B cell (primary cell): ENCODE measurements around the gene AP2B1. TPM values are rescaled to one million over a fixed set of nuclear protein-coding genes. Genes with fewer than 3 reads are reported as not detected.

ENCODE experiments used
- ATAC-seq: fragments of 200-7000 bp; cut with Tn5 transposase; one replicate; pipeline ENCODE4 v1.10.0; 2021; ENCODE audit warnings: low read depth, mild to moderate bottlenecking, moderate number of reproducible peaks, moderate library complexity
- CTCF ChIA-PET: fragments of 350-600 bp; sonication (Branson Sonifier 250); formaldehyde crosslinking; loops from one replicate; lab custom pipeline; 2021; ENCODE audit warnings: antibody characterized with exemption, inconsistent platforms; lab: Charles Lee
- POLR2A ChIA-PET: fragments of 350-600 bp; sonication (Branson Sonifier 250); formaldehyde crosslinking; loops from one replicate; lab custom pipeline; 2021; ENCODE audit warnings: antibody characterized with exemption; lab: Charles Lee
- DNase-seq: peaks from one replicate; pipeline ENCODE4 v3.0.0; 2013
- H2AFZ ChIP-seq: 2 replicates; pipeline ENCODE4 v1.6.1; 2012; ENCODE audit warnings: mild to moderate bottlenecking, low read depth, low read length; ENCODE audit not compliant: insufficient read depth, poor library complexity, severe bottlenecking
- H3K27ac ChIP-seq, 2 donors: 1 replicate in 1 of 2; 2 replicates in 1 of 2; pipeline ENCODE4 v1.5.1; 2012 to 2013; ENCODE audit warnings: low read length in 2 of 2, mild to moderate bottlenecking in 2 of 2, moderate library complexity in 1 of 2
- H3K27me3 ChIP-seq, 4 experiments: fragments of 200-600 bp in 1 of 4; sonication (generic) in 1 of 4; replicated peaks in 1 of 4; 1 replicate in 2 of 4; 2 replicates in 2 of 4; pipeline versions ENCODE4 v1.6.1 to v1.7.0; 2013 to 2016; ENCODE audit warnings: low read length in 3 of 4, mild to moderate bottlenecking in 2 of 4, mixed read lengths in 1 of 4, moderate library complexity in 1 of 4; ENCODE audit not compliant: insufficient read depth in 4 of 4, control insufficient read depth in 3 of 4; ENCODE audit errors: control extremely low read depth in 1 of 4
- H3K36me3 ChIP-seq, 2 experiments: replicated peaks in 1 of 2; 1 replicate in 1 of 2; 2 replicates in 1 of 2; pipeline versions ENCODE4 v1.6.1 to v1.7.1; 2013; ENCODE audit warnings: low read length in 1 of 2; ENCODE audit not compliant: insufficient read depth in 2 of 2, control insufficient read depth in 1 of 2; ENCODE audit errors: control extremely low read depth in 1 of 2, extremely low read depth in 1 of 2
- H3K4me1 ChIP-seq, 2 donors: fragments of 200-600 bp in 1 of 2; sonication (generic) in 1 of 2; 1 replicate in 1 of 2; 2 replicates in 1 of 2; pipeline versions ENCODE4 v1.5.1 to v1.6.1; 2013 to 2017; ENCODE audit warnings: low read length in 2 of 2; ENCODE audit not compliant: control insufficient read depth in 2 of 2, insufficient read depth in 2 of 2
- H3K4me2 ChIP-seq: replicated peaks from 2 replicates; pipeline ENCODE3; 2012; ENCODE audit warnings: mild to moderate bottlenecking, low read depth, low read length; ENCODE audit not compliant: poor library complexity, severe bottlenecking
- H3K4me3 ChIP-seq, 5 experiments: fragments of 200-600 bp in 1 of 5; sonication (generic) in 1 of 5; 1 replicate in 3 of 5; 2 replicates in 2 of 5; pipeline versions ENCODE4 v1.5.1 to v1.7.0; 2011 to 2016; ENCODE audit warnings: low read length in 4 of 5, mild to moderate bottlenecking in 4 of 5, low read depth in 2 of 5, control low read depth in 1 of 5, moderate library complexity in 1 of 5; ENCODE audit not compliant: insufficient read depth in 1 of 5; ENCODE audit errors: control extremely low read depth in 1 of 5, extremely low read depth in 1 of 5
- H3K79me2 ChIP-seq: fragments of 200-600 bp; sonication (generic); one replicate; pipeline ENCODE4 v1.6.0; 2016; ENCODE audit warnings: low read length; ENCODE audit not compliant: control insufficient read depth, insufficient read depth
- H3K9ac ChIP-seq: fragments of 200-600 bp; sonication (generic); 2 replicates; pipeline ENCODE4 v1.6.1; 2017; ENCODE audit warnings: mild to moderate bottlenecking, low read length, moderate library complexity
- H3K9me3 ChIP-seq, 3 donors: one replicate each; pipeline versions ENCODE4 v1.6.1 to v1.7.1; 2013; ENCODE audit warnings: low read length in 2 of 3; ENCODE audit not compliant: control insufficient read depth in 2 of 3, insufficient read depth in 1 of 3; ENCODE audit errors: control extremely low read depth in 1 of 3
- H4K20me1 ChIP-seq: 2 replicates; pipeline ENCODE4 v1.6.0; 2012; ENCODE audit warnings: mild to moderate bottlenecking, low read length; ENCODE audit not compliant: insufficient read depth, control insufficient read depth, poor library complexity, severe bottlenecking
- H3K27ac Mint-ChIP-seq: one replicate; pipeline ENCODE4 v1.8.0; 2021; ENCODE audit warnings: mixed read lengths
- H3K27me3 Mint-ChIP-seq: one replicate; pipeline ENCODE4 v1.8.0; 2021; ENCODE audit warnings: mixed read lengths
- H3K4me1 Mint-ChIP-seq: one replicate; pipeline ENCODE4 v1.8.0; 2021; ENCODE audit warnings: mixed read lengths
- H3K4me3 Mint-ChIP-seq: one replicate; pipeline ENCODE4 v1.8.0; 2021; ENCODE audit warnings: mixed read lengths
- H3K9me3 Mint-ChIP-seq: one replicate; pipeline ENCODE4 v1.8.0; 2022; ENCODE audit warnings: mixed read lengths; ENCODE audit not compliant: insufficient read depth
- EZH2 ChIP-seq: IDR thresholded peaks from 2 replicates; pipeline ENCODE4 v1.6.1; 2012; ENCODE audit warnings: borderline replicate concordance, low read depth, mild to moderate bottlenecking, moderate library complexity, low read length; ENCODE audit not compliant: insufficient read depth, poor library complexity, severe bottlenecking
- WGBS: methylation state at CpG from one replicate; pipeline ENCODE4 v1.1.5; 2013; ENCODE audit warnings: missing lambda C conversion rate; ENCODE audit not compliant: insufficient coverage; 5-methylcytosine and 5-hydroxymethylcytosine counted together
- intact Hi-C: fragments of 100-400 bp; cut with micrococcal nuclease; formaldehyde crosslinking; loops from one replicate; pipeline ENCODE4 v1.10.0; 2022
- polyA plus RNA-seq: library from polyadenylated mRNA; depleted of rRNA; stranded (reverse); fragments of >200 nt; gene quantifications from 2 replicates; pipeline ENCODE4 v1.2.3, GENCODE V29; 2012
- total RNA-seq, 2 donors: library from RNA; stranded (reverse); fragments of 120-200 nt in 1 of 2; gene quantifications; 1 replicate in 1 of 2; 2 replicates in 1 of 2; pipeline versions ENCODE4 v1.2.3 to v1.2.4, GENCODE V29; 2013 to 2022
- TF ChIP-seq, protein P1 (sequence below): fragments of 200-600 bp; IDR thresholded peaks from one replicate; pipeline ENCODE4 v1.8.0; 2022; ENCODE audit warnings: antibody characterized with exemption, mild to moderate bottlenecking

AP2B1 gene
- total and polyA plus RNA-seq, 2 donors (not counting 1 experiment from before 2014, with no cell fraction given): 33.1 to 123 TPM

DNA sequence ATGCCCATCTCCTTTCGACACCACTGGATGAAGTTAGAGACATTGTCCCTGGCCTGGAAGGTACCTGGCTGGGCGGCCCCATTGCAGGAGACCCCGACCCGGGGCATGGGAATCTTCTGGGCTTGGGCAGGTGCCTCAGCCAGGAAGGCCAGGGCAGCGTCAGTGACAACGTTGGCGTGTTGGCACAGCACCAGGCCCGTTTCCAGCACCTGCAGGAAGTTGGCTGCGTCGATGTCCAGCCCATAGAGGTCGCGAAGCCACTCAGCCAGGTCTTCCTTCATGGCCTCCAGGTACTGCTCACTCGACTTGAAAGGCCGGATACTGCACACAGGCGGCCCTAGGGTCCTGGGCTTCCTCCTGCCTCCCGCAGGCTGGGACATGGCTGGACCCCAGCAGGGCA, 165.3 kb downstream of the AP2B1 start:
- ATAC-seq: no peak
- no peaks in the 10 kb centered on the region for H3K79me2 ChIP-seq
- H3K9ac ChIP-seq: no peak overlapping the region
- 44% methylated on average over 16 of the region's 16 CpGs for WGBS
- Mint-ChIP-seq H3K4me1 (peaks cover 12% of the 10 kb centered on the region), H3K27ac (no peak overlapping the region), H3K9me3 (no peaks in the 10 kb centered on the region), H3K4me3 (no peak overlapping the region), H3K27me3 (peaks cover 49% of the 10 kb centered on the region)
- H3K27me3 ChIP-seq: peaks cover 0 to 49% (median 23%) of the 10 kb centered on the region in 4 experiments
- H3K27ac ChIP-seq: no peak overlapping the region
- H3K9me3 ChIP-seq: peaks cover 0 to 6% (median 0%) of the 10 kb centered on the region in 3 donors
- H4K20me1 ChIP-seq: no peaks in the 10 kb centered on the region
- intact Hi-C loops: no loop called here
- peaks cover 4 to 10% of the 10 kb centered on the region in 2 donors for H3K4me1 ChIP-seq
- no peak overlapping the region for H3K4me2 ChIP-seq
- no peak overlapping the region for H3K4me3 ChIP-seq
- no peak for DNase-seq
- CTCF ChIA-PET: interaction anchor here (3.1 kb wide), 1 partner anchor 11 kb away, joined by 12 read pairs; no protein-coding TSS in a partner anchor
- H2AFZ ChIP-seq: no peak overlapping the region
- H3K36me3 ChIP-seq: no peaks in the 10 kb centered on the region
- POLR2A ChIA-PET: no interaction called here
- TF ChIP-seq EZH2: no peak
- TF ChIP-seq, protein P1, sequence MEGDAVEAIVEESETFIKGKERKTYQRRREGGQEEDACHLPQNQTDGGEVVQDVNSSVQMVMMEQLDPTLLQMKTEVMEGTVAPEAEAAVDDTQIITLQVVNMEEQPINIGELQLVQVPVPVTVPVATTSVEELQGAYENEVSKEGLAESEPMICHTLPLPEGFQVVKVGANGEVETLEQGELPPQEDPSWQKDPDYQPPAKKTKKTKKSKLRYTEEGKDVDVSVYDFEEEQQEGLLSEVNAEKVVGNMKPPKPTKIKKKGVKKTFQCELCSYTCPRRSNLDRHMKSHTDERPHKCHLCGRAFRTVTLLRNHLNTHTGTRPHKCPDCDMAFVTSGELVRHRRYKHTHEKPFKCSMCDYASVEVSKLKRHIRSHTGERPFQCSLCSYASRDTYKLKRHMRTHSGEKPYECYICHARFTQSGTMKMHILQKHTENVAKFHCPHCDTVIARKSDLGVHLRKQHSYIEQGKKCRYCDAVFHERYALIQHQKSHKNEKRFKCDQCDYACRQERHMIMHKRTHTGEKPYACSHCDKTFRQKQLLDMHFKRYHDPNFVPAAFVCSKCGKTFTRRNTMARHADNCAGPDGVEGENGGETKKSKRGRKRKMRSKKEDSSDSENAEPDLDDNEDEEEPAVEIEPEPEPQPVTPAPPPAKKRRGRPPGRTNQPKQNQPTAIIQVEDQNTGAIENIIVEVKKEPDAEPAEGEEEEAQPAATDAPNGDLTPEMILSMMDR: no peak

DNA sequence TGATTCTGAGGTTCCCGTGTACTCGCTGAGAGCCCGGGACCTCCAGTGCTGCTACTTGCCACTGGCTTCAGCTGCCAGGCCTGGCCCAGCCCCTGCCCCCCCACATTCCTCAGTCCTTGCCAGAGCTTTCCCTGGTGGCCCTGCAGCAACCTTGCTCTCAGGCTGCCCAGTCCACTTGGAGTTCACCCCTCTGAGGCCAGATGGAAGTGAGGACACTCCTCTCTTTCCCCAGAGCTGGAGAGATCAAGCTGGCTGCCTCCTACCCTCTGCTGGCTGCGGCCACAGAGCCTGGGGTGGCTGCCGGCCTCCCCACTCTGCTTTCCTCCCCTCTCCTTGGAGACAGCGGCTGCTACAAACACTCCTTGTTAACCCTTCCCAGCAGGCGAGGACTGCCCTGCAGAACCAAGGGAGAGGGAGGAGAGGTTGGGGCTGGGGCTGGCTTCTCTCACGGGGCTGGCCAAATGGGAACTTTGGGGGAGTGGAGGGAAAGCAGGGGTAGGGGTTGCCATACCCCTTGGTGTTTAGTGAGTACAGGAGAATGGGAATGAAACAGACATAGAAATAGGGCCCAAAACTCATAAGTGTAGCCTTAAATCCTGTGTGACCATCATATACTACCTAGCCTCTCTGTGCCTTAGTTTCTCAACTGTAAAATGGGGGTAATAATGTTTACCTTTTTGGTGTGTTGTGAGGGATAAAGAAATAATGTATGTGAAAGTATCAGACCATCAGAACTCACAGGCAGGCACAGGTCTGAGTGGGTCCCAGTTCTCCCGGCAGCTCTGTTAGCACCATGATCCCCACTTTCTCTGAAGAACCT, 166.0 kb downstream of the AP2B1 start, which contains the start of gene GAS2L2:
Gene GAS2L2, minus strand, starts transcription at position 295 of the 820 bp plus-strand sequence. CDS start 389 bp downstream, outside the sequence.
- H3K27me3 ChIP-seq: peaks cover 0 to 43% (median 20%) of the 10 kb centered on the region in 4 experiments
- ChIA-PET CTCF (no interaction called here), POLR2A (no interaction called here)
- peaks cover 4 to 10% of the 10 kb centered on the region in 2 donors for H3K4me1 ChIP-seq
- H3K9me3 ChIP-seq: no peaks in the 10 kb centered on the region
- Mint-ChIP-seq H3K27ac (no peak within 1 kb of the TSS), H3K4me3 (no peak within 1 kb of the TSS), H3K27me3 (peaks cover 47% of the 10 kb centered on the region), H3K4me1 (peaks cover 12% of the 10 kb centered on the region), H3K9me3 (no peaks in the 10 kb centered on the region)
- ATAC-seq: no peak
- no peak within 1 kb of the TSS for H3K4me2 ChIP-seq
- intact Hi-C loops: no loop called here
- H3K4me3 ChIP-seq: no peak within 1 kb of the TSS
- H3K27ac ChIP-seq: no peak within 1 kb of the TSS
- H3K9ac ChIP-seq: no peak within 1 kb of the TSS
- no peak within 1 kb of the TSS for H2AFZ ChIP-seq
- TF ChIP-seq, protein P1: no peak
- TF ChIP-seq EZH2: no peak
- DNase-seq: no peak
- no peaks in the 10 kb centered on the region for H3K79me2 ChIP-seq
- no peaks in the 10 kb centered on the region for H4K20me1 ChIP-seq
- no peaks in the 10 kb centered on the region for H3K36me3 ChIP-seq
- WGBS: 24% methylated on average over 3 of the region's 9 CpGs
